HG02678 (cell line): ENCODE data around the gene ZBTB49.
A peak's percentile ranks its signal among the peaks of the same experiment; 100 is the strongest.
"Not testable (repeated sequence)": the region's sequence is repeated elsewhere in the genome, so short reads cannot be mapped to it uniquely, and the experiment has no call there.

ENCODE experiments used
- ATAC-seq: cut with Tn5 transposase; IDR thresholded peaks from one replicate; pipeline ENCODE4 v1.9.1; 2021; ENCODE audit warnings: mild to moderate bottlenecking, moderate library complexity; ENCODE audit not compliant: unreplicated experiment

ZBTB49 gene

GRCh38 chr4:4323705-4324534, 33.9 kb downstream of the ZBTB49 start:
- ATAC-seq = no peak

GRCh38 chr4:4325321-4325720, 35.3 kb downstream of the ZBTB49 start:
- ATAC-seq = no peak

DNA sequence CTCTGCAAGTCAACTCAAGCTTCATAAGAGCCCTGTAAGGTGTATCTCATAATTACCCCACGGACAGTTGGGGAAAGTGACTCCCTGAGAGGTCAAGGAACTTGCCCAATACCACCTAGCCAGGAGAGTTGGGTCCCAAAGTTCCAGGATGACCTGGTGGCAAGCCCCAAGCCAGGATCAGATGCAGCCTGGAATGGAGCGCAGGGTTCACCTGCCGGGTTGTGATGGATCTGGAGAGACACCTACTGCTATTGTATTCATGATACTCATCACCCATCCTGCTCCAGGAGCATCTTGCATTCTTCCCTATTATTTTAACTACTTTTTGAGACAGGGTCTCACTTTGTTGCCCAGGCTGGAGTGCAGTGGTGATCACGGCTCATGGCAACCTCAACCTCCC, 36.1 kb downstream of the ZBTB49 start:
- no peak for ATAC-seq

- no peak for ATAC-seq
Observed at GRCh38 chr4:4327652-4328121, 37.6 kb downstream of the ZBTB49 start.

GRCh38 chr4:4328206-4328605, 38.2 kb downstream of the ZBTB49 start:
- ATAC-seq = no peak

DNA sequence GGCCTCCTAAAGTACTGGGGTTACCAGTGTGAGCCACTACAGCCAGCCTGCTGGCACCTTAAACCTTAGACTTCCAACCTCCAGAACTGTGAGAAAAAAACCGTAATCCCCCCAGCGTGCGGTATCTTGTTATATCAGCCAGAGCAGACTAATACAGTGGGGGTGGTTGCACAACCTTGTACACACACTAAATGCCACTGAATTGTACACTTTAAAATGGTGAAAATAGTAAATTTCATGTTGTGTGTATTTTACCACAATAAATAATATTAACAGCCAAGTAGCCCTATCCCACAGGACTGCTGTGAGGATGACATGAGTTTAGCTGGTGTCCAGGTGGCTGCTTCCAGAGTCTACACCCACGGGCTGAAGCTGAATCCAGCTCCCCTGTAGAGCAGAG, 38.8 kb downstream of the ZBTB49 start:
- no peak for ATAC-seq

GRCh38 chr4:4329496-4329895, 39.4 kb downstream of the ZBTB49 start:
- no peak for ATAC-seq

DNA sequence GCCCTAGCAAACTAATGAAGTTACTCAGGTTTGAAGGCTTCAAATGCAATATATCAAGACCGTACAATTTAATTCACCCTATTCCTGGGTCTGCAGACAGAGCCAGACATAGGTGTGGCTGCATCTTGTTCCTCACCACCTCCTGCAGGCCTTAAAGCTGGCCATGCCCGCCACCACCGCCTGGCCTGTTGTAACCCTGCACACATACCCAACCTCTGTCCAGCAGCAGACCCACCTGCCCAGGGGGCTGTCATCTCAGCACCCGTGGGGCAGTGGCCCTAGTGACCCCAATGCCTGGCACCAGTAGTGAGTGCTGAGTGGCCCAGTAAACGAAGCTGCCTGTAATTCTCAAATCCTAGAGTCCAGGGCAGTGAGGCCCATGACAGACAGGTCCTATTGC, 40.7 kb downstream of the ZBTB49 start:
- no peak for ATAC-seq

DNA sequence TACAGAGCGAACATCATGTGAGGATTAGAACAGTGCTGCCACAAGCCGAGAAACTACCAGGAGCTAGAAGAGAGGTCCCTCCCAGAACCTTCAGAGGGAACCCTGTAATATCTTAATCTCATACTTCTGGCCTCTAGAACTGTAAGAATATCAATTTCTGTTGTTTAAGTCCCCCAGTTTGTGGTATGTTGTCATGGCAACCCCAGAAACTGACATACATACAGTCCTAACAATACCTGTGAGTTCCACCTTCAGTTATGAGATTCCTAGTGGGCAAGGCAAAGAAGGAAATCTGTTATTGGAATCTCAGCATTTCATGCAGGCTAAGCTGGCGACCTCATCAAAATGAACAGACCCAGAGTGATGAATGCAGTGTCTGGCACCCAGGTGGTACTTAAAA, 42.5 kb downstream of the ZBTB49 start:
- ATAC-seq = no peak

DNA sequence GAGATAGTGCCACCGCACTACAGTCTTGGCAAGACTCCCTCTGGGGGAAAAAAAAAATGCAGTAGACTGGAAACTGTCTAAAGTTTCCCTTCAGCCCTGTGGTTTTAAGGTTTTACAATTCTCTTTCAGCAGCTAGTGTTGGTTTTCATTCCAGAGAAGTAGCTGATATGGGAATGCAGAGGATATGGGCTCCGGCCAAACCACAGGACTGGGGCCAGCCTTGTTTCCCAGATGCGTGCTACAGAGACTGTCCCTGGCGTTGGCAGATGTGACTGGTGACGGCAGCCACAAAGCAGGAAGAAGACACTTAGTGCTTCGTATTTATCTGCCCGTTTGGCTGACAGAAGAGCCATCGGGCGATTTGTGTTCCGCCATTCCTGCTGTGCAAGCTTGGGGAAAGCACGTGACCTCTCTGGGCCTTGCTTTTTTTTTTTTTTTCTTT, 43.2 kb downstream of the ZBTB49 start:
- no peak for ATAC-seq

GRCh38 chr4:4334798-4335520, 44.9 kb downstream of the ZBTB49 start:
- no peak for ATAC-seq

- ATAC-seq = no peak
Observed at GRCh38 chr4:4338210-4339001, 48.4 kb downstream of the ZBTB49 start.

DNA sequence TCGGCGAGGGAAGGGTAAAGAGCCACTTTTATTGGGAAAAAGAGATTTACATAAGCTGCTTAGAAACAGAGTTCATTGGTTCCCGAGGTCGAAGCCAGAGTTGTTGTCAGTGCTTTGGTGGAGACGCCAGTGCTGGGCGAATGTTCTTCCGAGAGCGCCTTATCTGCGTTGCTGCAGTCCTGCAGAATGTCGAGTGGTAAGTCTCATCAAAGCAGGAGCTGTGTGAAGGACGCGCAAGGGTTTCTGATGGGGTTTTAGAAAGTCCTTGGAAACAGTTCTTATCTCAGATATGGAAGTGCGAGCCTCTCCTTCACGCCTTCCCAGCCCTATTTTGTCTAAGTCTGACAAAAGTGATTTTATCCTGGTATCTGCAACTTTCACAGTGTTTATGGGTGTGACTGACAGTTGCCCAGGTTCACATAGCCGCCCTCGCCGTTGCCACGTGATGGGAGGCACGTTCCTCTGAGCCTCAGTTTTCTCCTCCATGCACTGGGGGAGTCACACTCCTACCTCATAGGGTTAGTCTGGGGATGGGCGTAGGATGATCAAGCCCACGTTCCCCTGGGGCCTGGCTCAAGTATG, 49.5 kb downstream of the ZBTB49 start:
- ATAC-seq = no peak

DNA sequence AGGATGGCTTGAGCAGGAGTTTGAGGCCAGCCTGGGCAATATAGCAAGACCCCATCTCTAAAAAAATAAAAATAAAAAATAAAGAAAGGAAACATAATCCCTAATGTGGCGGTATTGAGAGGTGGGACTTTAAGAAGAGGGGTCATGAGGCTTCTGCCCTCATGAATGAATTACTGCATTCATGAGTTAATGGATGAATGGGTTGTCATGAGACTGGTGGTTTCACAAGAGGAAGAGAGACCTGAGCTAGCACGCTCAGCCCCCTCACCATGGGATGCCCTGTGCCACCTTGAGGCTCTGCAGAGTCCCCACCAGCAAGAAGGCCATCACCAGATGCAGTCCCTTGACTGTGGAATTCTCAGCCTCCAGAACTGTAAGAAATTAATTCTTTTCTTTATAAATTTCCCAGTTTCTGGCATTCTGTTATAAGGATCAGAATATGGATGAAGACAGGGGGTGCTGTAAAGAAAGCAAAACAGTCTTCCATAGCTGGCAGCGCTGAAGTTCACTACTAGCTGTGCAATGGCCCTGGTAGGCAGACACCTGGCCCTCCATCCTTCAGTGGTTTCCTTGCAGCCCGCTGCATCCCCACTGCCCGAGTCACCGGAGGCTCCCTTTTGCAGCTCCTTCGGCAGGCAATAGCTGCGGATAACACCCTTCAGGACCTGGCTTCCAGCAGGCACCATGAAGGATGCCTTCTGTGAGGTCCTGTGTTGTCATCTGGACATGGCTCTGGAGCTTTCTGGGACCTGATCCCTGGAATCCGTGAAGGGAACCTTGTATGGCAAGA, 52.0 kb downstream of the ZBTB49 start:
- no peak for ATAC-seq

GRCh38 chr4:4343038-4343437, 53.0 kb downstream of the ZBTB49 start:
- ATAC-seq = no peak

DNA sequence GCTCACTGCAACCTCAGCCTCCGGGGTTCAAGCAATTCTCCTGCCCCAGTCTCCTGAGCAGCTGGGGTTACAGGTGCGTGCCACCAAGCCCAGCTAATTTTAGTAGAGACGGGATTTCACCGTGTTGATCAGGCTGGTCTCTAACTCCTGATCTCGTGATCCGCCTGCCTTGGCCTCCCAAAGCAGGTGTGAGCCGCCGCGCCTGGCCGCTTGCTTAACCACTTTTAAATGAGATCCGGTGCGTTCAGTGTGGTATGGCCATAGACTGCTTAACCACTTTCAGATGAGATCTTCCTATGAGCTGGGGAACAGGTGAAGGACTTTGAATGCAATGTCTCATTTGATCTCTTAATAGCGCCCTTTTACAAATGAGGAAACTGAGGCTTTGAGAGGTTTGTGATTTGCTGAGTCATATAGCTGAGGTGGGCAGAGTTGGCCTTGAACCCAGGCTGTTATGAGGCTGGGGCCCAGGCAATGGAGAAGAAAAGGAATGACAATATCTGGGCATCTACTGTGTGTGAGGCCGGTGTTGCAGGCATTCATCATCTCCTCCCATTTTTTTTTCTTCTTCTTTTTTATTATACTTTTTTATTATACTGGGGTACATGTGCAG, 55.0 kb downstream of the ZBTB49 start:
- ATAC-seq = peak; percentile 91

DNA sequence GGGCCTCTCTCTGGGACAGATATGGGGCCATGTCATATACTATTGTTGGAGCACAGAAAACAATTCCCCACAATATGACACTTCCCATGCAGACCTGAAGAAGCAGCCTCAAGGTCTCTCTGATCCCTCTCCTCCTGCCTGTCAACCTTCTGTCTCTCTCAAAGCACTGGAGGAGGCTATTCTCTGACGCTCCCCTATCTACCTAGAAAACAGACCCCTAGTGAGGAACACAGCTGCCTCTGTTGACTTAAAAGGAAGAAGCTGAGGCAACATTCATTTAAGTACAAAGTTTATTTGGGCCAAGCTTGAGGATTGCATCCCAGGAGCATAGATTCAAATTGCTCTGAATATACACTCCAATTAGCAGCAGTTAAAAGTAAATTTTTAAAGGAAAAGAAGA, 57.5 kb downstream of the ZBTB49 start:
- no peak for ATAC-seq

DNA sequence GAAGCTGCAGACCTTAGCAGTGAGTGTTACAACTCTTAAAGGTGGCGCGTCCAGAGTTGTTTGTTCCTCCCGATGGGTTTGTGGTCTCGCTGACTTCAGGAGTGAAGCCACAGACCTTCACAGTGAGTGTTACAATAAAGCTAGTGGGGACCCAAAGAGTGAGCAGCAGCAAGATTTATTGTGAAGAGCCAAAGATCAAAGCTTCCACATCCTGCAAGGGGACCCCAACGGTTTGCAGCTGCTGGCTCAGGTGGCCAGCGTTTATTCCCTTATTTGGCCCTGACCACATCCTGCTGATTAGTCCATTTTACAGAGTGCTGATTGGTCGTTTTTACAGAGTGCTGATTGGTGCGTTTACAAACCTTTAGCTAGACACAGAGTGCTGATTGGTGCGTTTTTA, 58.5 kb downstream of the ZBTB49 start:
- not testable (repeated sequence) for ATAC-seq

- no peak for ATAC-seq
Observed at GRCh38 chr4:4349867-4350266, 59.8 kb downstream of the ZBTB49 start.

DNA sequence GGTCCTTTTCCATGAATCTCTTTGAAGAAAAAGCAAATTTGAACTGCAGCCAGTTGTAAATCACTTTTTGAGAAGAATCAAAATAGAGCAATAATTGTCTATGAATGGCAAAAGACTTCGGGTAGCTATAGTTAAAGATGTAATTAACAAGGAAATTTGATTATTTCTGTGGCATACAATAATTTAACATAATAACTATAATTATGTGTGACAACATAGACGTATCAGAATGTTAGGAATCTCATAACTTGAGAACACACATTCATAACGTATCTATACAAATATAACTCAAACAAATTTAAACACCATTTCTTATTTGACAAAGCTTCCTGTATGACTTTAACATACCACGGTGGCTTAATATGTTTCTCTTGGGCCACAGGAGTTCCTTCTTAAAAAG, 60.9 kb downstream of the ZBTB49 start:
- no peak for ATAC-seq
